HG02763 (cell line): Measurements from ENCODE around the gene ADARB1.

Experiments used
- ATAC-seq: cut with Tn5 transposase; IDR thresholded peaks from one replicate; pipeline ENCODE4 v1.9.1; 2021; ENCODE audit warnings: mild to moderate bottlenecking, moderate library complexity; ENCODE audit not compliant: unreplicated experiment

The ADARB1 gene

GRCh38 chr21:45259206-45259840 lies 184.9 kb downstream of the ADARB1 start:
- ATAC-seq = no peak

GRCh38 chr21:45260191-45260825 lies 185.9 kb downstream of the ADARB1 start:
- no peak for ATAC-seq

- no peak for ATAC-seq
Observed at GRCh38 chr21:45261093-45261492, 186.7 kb downstream of the ADARB1 start.

- ATAC-seq = no peak
Observed at GRCh38 chr21:45262041-45262581, 187.7 kb downstream of the ADARB1 start.

- no peak for ATAC-seq
Observed at GRCh38 chr21:45262616-45263015, 188.2 kb downstream of the ADARB1 start.

GRCh38 chr21:45263534-45263933 lies 189.2 kb downstream of the ADARB1 start:
- ATAC-seq = no peak

GRCh38 chr21:45264146-45264911 lies 189.9 kb downstream of the ADARB1 start:
- ATAC-seq = no peak

- no peak for ATAC-seq
Observed at GRCh38 chr21:45264912-45265515, 190.6 kb downstream of the ADARB1 start.

- ATAC-seq = no peak
Observed at GRCh38 chr21:45265721-45266517, 191.5 kb downstream of the ADARB1 start.

GRCh38 chr21:45266518-45267389 lies 192.4 kb downstream of the ADARB1 start:
- ATAC-seq = no peak

- no peak for ATAC-seq
Observed at GRCh38 chr21:45267390-45267760, 193.0 kb downstream of the ADARB1 start.

GRCh38 chr21:45269861-45270260 lies 195.5 kb downstream of the ADARB1 start:
- no peak for ATAC-seq

- ATAC-seq = no peak
Observed at GRCh38 chr21:45270306-45270821, 196.0 kb downstream of the ADARB1 start.
